ENCODE results near the gene TRMT61A. TPM values are rescaled to one million over a fixed set of nuclear protein-coding genes. Genes with fewer than 3 reads are reported as not detected.

The TRMT61A gene
- total and polyA plus RNA-seq, 2 of the 4 experiments (the other 2 are of a cell fraction), result 5.7 to 16.2 TPM

DNA sequence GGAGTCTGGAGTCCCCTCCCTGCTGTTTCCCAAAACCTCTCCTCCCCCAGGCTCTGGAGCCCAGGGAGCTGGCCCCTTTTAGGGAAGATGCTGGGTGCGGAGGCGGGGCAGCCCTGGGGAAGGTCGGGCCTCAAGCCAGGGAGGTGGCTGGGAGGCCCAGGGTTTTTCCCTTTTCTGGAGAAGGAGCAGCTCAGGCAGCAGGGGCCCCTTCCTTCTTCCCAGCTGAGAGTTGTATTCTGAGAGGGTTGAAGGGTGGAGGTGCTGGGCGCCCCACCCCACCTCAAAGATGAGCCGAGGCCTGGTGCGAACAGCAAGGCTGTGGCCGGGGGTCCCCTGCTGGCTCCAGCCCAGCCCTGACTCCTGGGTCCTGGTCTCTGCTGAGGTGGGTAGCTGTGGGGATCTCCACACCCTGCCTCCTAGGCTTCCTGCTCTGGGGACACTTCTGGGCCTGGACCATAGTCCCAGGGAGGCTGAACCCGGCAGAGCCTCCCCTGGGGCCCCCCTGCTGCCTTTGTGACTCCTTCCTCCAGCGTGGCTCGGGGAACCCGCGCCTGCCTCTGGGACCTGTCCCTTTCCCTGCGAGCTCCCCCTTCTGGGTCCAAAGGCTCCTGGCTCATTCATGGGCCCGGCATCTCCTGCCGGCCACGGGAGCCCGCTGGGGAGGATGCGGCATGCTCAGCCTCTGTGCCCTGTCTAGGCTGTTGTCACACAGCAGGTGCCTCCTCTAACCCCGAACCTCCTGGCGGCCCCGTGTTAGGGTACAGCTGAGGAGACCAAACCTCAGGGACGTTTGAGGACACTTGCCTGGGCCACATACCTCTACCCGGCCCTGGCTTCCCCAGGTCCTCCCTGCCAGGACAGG is 4.4 kb downstream of the TRMT61A start:
- peaks cover 10% of the 10 kb centered on the region for H3K9me1 ChIP-seq (ENCODE audit: insufficient read depth, low read length)
- TF ChIP-seq FOS (IDR thresholded peaks at IDR 0.05; ENCODE audit: low read depth, low read length) (no peak), RFX5 (IDR thresholded peaks at IDR 0.05; ENCODE audit: low read depth, low read length) (no peak), CEBPB (IDR thresholded peaks at IDR 0.05; ENCODE audit: low read depth, low read length) (no peak), MAFK (IDR thresholded peaks at IDR 0.05; ENCODE audit: low read depth, low read length) (no peak), RCOR1 (IDR thresholded peaks at IDR 0.05; ENCODE audit: insufficient replicate concordance, low read length) (no peak), SMC3 (IDR thresholded peaks at IDR 0.05; ENCODE audit: low read depth, low read length) (no peak), BHLHE40 (IDR thresholded peaks at IDR 0.05; ENCODE audit: low read depth, low read length) (no peak), CHD1 (IDR thresholded peaks at IDR 0.05; ENCODE audit: low read depth, low read length) (no peak), RAD21 (IDR thresholded peaks at IDR 0.05; ENCODE audit: low read length) (no peak)
- TF ChIP-seq, protein P1, sequence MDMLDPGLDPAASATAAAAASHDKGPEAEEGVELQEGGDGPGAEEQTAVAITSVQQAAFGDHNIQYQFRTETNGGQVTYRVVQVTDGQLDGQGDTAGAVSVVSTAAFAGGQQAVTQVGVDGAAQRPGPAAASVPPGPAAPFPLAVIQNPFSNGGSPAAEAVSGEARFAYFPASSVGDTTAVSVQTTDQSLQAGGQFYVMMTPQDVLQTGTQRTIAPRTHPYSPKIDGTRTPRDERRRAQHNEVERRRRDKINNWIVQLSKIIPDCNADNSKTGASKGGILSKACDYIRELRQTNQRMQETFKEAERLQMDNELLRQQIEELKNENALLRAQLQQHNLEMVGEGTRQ (IDR thresholded peaks at IDR 0.05; ENCODE audit: low read depth, low read length), result no peak
- TF ChIP-seq, protein P2, sequence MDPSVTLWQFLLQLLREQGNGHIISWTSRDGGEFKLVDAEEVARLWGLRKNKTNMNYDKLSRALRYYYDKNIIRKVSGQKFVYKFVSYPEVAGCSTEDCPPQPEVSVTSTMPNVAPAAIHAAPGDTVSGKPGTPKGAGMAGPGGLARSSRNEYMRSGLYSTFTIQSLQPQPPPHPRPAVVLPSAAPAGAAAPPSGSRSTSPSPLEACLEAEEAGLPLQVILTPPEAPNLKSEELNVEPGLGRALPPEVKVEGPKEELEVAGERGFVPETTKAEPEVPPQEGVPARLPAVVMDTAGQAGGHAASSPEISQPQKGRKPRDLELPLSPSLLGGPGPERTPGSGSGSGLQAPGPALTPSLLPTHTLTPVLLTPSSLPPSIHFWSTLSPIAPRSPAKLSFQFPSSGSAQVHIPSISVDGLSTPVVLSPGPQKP (IDR thresholded peaks at IDR 0.05; ENCODE audit: borderline replicate concordance, low read depth, low read length), result no peak
- dilution Hi-C loops (cut with HindIII; ENCODE audit: low sequenced_read_pairs, unreplicated experiment), result no loop called here
- H3K4me2 ChIP-seq (ENCODE audit: low read depth, low read length), result no peak overlapping the region
- no peak overlapping the region for H3K27ac ChIP-seq (ENCODE audit: insufficient read depth, low read length)
- H2BK15ac ChIP-seq (ENCODE audit: low read depth, low read length), result no peak overlapping the region
- POLR2A ChIA-PET (ENCODE audit: unreplicated experiment), result no interaction called here
- H3K56ac ChIP-seq (ENCODE audit: extremely low read depth, insufficient read depth, low read length), result no peak overlapping the region
- in situ Hi-C loops (cut with MboI; ENCODE audit: low sequenced_read_pairs), result no loop called here
- no peak overlapping the region for H2BK120ac ChIP-seq (ENCODE audit: low read depth, low read length)
- BruUV-seq (replicated peaks), result no TSS peak
- DNase-seq (no peak), ATAC-seq (ENCODE audit: low read depth) (no peak)
- H4K91ac ChIP-seq (ENCODE audit: insufficient read depth, low read depth, low read length), result no peak overlapping the region
- no peaks in the 10 kb centered on the region for H3K27me3 ChIP-seq (ENCODE audit: control insufficient read depth, insufficient read depth, low read length)
- H2BK5ac ChIP-seq (ENCODE audit: low read depth, low read length, poor library complexity, severe bottlenecking), result no peak overlapping the region
- WGBS, 2 experiments (ENCODE audit: extremely low coverage in 2 of 2, insufficient read length in 1 of 2), result 100% methylated on average over 1 of the region's 23 CpGs; no CpG with 5 or more reads in 1 of the 2 experiments
- H3K4me1 ChIP-seq (ENCODE audit: control insufficient read depth, insufficient read depth, low read length), result peaks cover 9% of the 10 kb centered on the region
- no peak overlapping the region for H2AK5ac ChIP-seq (ENCODE audit: low read depth, low read length)
- H3K9ac ChIP-seq (ENCODE audit: low read depth, low read length), result no peak overlapping the region
- H3K18ac ChIP-seq (ENCODE audit: low read depth, low read length), result no peak overlapping the region
- no peak overlapping the region for H4K5ac ChIP-seq (ENCODE audit: low read depth, low read length)
- peaks cover 12% of the 10 kb centered on the region; the same call in 1 of the 2 replicates for H3K36me3 ChIP-seq (ENCODE audit: control insufficient read depth, insufficient read depth, low read length)
- H3K4me3 ChIP-seq (ENCODE audit: insufficient read depth, low read depth, low read length), result no peak overlapping the region
- no peak overlapping the region for H2AK9ac ChIP-seq (replicated peaks; ENCODE audit: low read depth, low read length, poor library complexity)
- H4K20me1 ChIP-seq (ENCODE audit: insufficient read depth, low read length), result peaks cover 26% of the 10 kb centered on the region
- intact Hi-C loops (cut with micrococcal nuclease), result no loop called here
- no peak overlapping the region for H3K14ac ChIP-seq (replicated peaks; ENCODE audit: low read depth, low read length)
- no peak overlapping the region for H4K8ac ChIP-seq (ENCODE audit: low read depth in 2 of 2, low read length in 2 of 2)
- H3K4ac ChIP-seq (ENCODE audit: low read depth, low read length), result no peak overlapping the region
- no peak overlapping the region for H3K23ac ChIP-seq (ENCODE audit: low read depth, low read length)
- H2AFZ ChIP-seq (replicated peaks; ENCODE audit: low read length, poor library complexity), result no peak overlapping the region
- H3K9me3 ChIP-seq (ENCODE audit: control insufficient read depth, insufficient read depth, low read length), result no peaks in the 10 kb centered on the region
- H2BK20ac ChIP-seq (ENCODE audit: low read depth, low read length), result no peak overlapping the region
- CTCF ChIA-PET, result no interaction called here
- H3K79me1 ChIP-seq (ENCODE audit: low read depth in 1 of 2, low read length in 2 of 2), result peaks cover 0 to 39% of the 10 kb centered on the region in 2 experiments; a peak in 3 of 4 replicates
